Pancreas (tissue), 10 donors: Measurements from ENCODE around the gene GRK4. TPM values are rescaled to one million over a fixed set of nuclear protein-coding genes. Genes with fewer than 3 reads are reported as not detected.

ENCODE experiments used
- ATAC-seq, 4 donors: fragments of 200-7000 bp; cut with Tn5 transposase; one replicate each; pipeline versions ENCODE4 v1.8.0 to v1.9.1; 2020; ENCODE audit warnings: mild to moderate bottlenecking in 4 of 4, moderate library complexity in 4 of 4
- DNase-seq, 6 donors: peaks; one replicate each; pipeline ENCODE4 v3.0.0-alpha.2; 2020
- FAIRE-seq: peaks from 2 replicates; lab custom pipeline; 2012; peaks lifted over from hg19 to GRCh38; lab: Jason Lieb, UNC
- H3K27ac ChIP-seq, 4 donors: fragments of 200-600 bp; sonication (generic); 1 replicate in 3 of 4; 2 replicates in 1 of 4; pipeline versions ENCODE4 v1.5.0 to v1.8.0; 2020
- H3K27me3 ChIP-seq, 4 donors: fragments of 200-600 bp; one replicate each; pipeline ENCODE4 v1.8.0; 2021
- H3K36me3 ChIP-seq, 3 donors: fragments of 200-600 bp; sonication (generic) in 1 of 3; one replicate each; pipeline versions ENCODE4 v1.5.0 to v1.8.0; 2020 to 2021
- H3K4me1 ChIP-seq, 3 donors: fragments of 200-600 bp; one replicate each; pipeline ENCODE4 v1.8.0; 2021
- H3K4me3 ChIP-seq, 4 donors: fragments of 200-600 bp; sonication (generic) in 2 of 4; one replicate each; pipeline versions ENCODE4 v1.5.0 to v1.8.0; 2020 to 2021
- H3K9me3 ChIP-seq, 4 donors: fragments of 200-600 bp; one replicate each; pipeline ENCODE4 v1.8.0; 2021
- CTCF ChIP-seq, 4 donors: fragments of 200-600 bp; sonication (generic) in 3 of 4; IDR thresholded peaks; one replicate each; pipeline versions ENCODE4 v1.5.0 to v1.8.0; 2021; ENCODE audit warnings: antibody characterized with exemption in 4 of 4
- WGBS, 2 donors: extraction: QIAGEN DNeasy Blood & Tissue Kit; methylation state at CpG; one replicate each; pipeline ENCODE4 v1.1.7; 2013; 5-methylcytosine and 5-hydroxymethylcytosine counted together
- intact Hi-C, 3 donors: fragments of 100-400 bp; cut with DNase I; formaldehyde crosslinking; loops; one replicate each; pipeline versions ENCODE4 v1.11.1 to v1.14.2; 2022
- polyA plus RNA-seq, 2 donors: library from polyadenylated mRNA; stranded (reverse); fragments of 200-250 nt; gene quantifications; one replicate each; pipeline ENCODE4 v1.2.3, GENCODE V29; 2013
- total RNA-seq, 6 donors: library from RNA; stranded (reverse); fragmentation: NEBNext Ultra II Directional in 4 of 6; extraction: Animal tissue kit (Norgen Biotek cat#: 25700) in 4 of 6; gene quantifications; one replicate each; pipeline versions ENCODE4 v1.2.1 to v1.2.4, GENCODE V29; 2021 to 2023
- donor health status: healthy with polysubstance abuse.
- donor health status: DM: no; HTN: no; CAD: no; lungs with moderate emphysema.
- donor health status: DM: no; HTN: no; CAD: no.
- donor health status: control.
- donor health status: control.
- donor health status: Bipolar disorder and iron deficiency.
- donor health status: DM: yes; HTN: yes; CAD: no.
- donor health status: DM: no; HTN: no; CAD: no.
- donor health status: DM: no; HTN: no; CAD: no.
- donor health status: DM: yes; HTN: yes; CAD: no.

GRK4 gene
- total and polyA plus RNA-seq, 8 donors = 4.6 to 9.7 (median 5.7) TPM

GRCh38 chr4:3022112-3022511 is 58.7 kb downstream of the GRK4 start:
- no peak for TF ChIP-seq CTCF (IDR thresholded peaks at IDR 0.05)
- DNase-seq (no peak), ATAC-seq (no peak), FAIRE-seq (no peak)
- Histone ChIP-seq H3K27ac (no peak overlapping the region), H3K4me3 (no peak overlapping the region), H3K36me3 (no peaks in the 10 kb centered on the region), H3K4me1 (no peaks in the 10 kb centered on the region), H3K9me3 (no peaks in the 10 kb centered on the region), H3K27me3 (no peaks in the 10 kb centered on the region)
- 94 to 96% methylated on average over 8 of the region's 8 CpGs for WGBS, 2 donors
- intact Hi-C loops = no loop called here

DNA sequence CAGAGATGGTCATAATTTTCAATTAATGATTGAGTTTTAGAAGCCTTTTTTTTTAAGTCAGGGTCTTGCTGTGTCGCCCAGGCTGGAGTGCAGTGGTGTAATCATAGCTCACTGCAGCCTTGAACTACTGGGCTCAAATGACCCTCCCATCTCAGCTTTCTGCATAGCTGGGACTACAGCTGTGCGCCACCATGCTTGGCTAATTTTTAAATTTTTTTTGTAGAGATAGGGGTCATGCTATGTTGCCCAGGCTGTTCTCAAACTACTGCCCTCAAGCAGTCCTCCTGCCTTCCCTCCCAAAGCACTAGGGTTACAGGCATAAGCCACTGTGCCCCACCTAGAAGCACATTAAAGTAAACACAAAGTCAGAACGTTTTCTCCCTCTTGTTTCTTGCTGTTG is 59.3 kb downstream of the GRK4 start:
- H3K27me3 ChIP-seq = no peaks in the 10 kb centered on the region
- H3K9me3 ChIP-seq = no peaks in the 10 kb centered on the region
- WGBS, 2 donors = 81 to 85% methylated on average over 3 of the region's 3 CpGs
- no peaks in the 10 kb centered on the region for H3K36me3 ChIP-seq
- DNase-seq = no peak
- H3K4me1 ChIP-seq = no peaks in the 10 kb centered on the region
- no peak for TF ChIP-seq CTCF (IDR thresholded peaks at IDR 0.05)
- no peak for ATAC-seq
- intact Hi-C loops = no loop called here
- no peak overlapping the region for H3K27ac ChIP-seq
- no peak for FAIRE-seq
- H3K4me3 ChIP-seq = no peak overlapping the region

GRCh38 chr4:3025881-3026280 is 62.5 kb downstream of the GRK4 start:
- no peaks in the 10 kb centered on the region for H3K27me3 ChIP-seq
- WGBS, 2 donors = 96% methylated on average over 21 of the region's 21 CpGs
- DNase-seq (no peak), FAIRE-seq (no peak), ATAC-seq (no peak)
- H3K4me3 ChIP-seq = no peak overlapping the region
- H3K9me3 ChIP-seq = no peaks in the 10 kb centered on the region
- H3K4me1 ChIP-seq = no peaks in the 10 kb centered on the region
- TF ChIP-seq CTCF (IDR thresholded peaks at IDR 0.05) = no peak
- H3K36me3 ChIP-seq = no peaks in the 10 kb centered on the region
- intact Hi-C loops = no loop called here
- no peak overlapping the region for H3K27ac ChIP-seq

DNA sequence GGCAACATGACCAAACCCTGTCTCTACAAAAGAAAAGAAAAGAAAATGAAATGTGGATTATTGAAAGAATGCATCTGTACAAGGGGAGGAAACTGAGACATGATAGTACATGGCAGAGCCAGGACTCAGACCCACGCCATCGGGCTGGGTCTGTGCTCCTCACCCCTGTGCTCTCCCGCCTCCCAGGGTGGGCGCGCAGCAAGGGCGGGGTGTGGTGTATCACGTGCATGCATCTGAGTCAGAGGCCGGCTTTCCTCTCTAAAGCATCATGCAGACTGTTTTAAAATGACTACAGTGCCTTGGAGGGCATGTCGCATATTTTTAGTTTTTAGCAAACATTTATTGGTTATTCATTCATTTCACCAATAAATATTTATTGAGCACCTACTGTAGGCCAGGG is 63.2 kb downstream of the GRK4 start:
- no peak overlapping the region for H3K4me3 ChIP-seq
- no peak for TF ChIP-seq CTCF (IDR thresholded peaks at IDR 0.05)
- H3K9me3 ChIP-seq = no peaks in the 10 kb centered on the region
- DNase-seq (no peak), FAIRE-seq (no peak), ATAC-seq (no peak)
- H3K36me3 ChIP-seq = no peaks in the 10 kb centered on the region
- no peaks in the 10 kb centered on the region for H3K4me1 ChIP-seq
- H3K27ac ChIP-seq = no peak overlapping the region
- 97% methylated on average over 9 of the region's 9 CpGs for WGBS, 2 donors
- H3K27me3 ChIP-seq = no peaks in the 10 kb centered on the region
- intact Hi-C loops = no loop called here

DNA sequence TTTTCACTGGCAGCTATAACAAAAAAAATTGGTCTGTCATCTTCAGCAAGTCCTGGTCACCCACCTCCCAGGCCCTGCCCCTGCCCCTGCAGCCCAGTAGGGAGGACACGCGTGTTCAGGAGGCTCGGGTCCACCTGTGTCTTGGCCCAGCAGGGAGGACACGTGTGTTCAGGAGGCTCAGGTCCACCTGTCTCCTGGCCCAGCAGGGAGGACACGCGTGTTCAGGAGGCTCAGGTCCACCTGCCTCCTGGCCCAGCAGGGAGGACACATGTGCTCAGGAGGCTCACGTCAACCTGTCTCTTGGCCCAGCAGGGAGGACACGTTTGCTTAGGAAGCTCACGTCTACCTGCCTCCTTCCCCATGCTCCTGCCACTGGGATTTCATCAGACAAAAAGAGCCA is 66.1 kb downstream of the GRK4 start:
- intact Hi-C loops = no loop called here
- FAIRE-seq (no peak), DNase-seq (no peak), ATAC-seq (no peak)
- WGBS, 2 donors = 93 to 94% methylated on average over 9 of the region's 9 CpGs
- no peaks in the 10 kb centered on the region for H3K9me3 ChIP-seq
- no peaks in the 10 kb centered on the region for H3K27me3 ChIP-seq
- H3K4me1 ChIP-seq = no peaks in the 10 kb centered on the region
- no peaks in the 10 kb centered on the region for H3K36me3 ChIP-seq
- no peak overlapping the region for H3K27ac ChIP-seq
- TF ChIP-seq CTCF (IDR thresholded peaks at IDR 0.05) = no peak
- H3K4me3 ChIP-seq = no peak overlapping the region
